ENCODE data around the gene EPC2. TPM values are rescaled to one million over a fixed set of nuclear protein-coding genes. Genes with fewer than 3 reads are reported as not detected.
"Not testable (repeated sequence)": the region's sequence is repeated elsewhere in the genome, so short reads cannot be mapped to it uniquely, and the experiment has no call there.

Gene EPC2
- total RNA-seq, 2 experiments from 2014 or later, result 12.8 to 26.3 TPM

DNA sequence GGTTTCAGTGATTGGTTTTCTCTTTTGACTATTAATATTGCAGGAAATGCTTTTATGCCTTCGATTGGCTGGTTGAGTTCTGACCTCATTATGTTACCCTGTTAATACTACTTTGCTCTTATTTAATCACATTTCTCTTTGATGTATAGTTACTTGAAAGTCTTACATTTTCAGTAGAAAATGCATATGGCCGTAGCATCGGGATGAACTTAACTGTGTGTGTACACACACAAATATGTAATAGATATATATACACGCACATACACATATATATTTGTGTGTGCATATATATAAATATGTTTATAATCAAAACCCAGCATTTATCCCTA, 1.6 kb downstream of the EPC2 start:
- CTCF ChIA-PET (ENCODE audit: unreplicated experiment), result interaction anchor here (0.6 kb wide), 1 partner anchor 15 kb away, joined by 3 read pairs; no protein-coding TSS in a partner anchor
- H3K4me2 ChIP-seq (ENCODE audit: low read length), result peak overlapping the region; percentile 95
- peak overlapping the region; percentile 90 for H3K4me3 ChIP-seq (ENCODE audit: low read depth, low read length, poor library complexity, severe bottlenecking)
- TSS peak; percentile 64 for BruUV-seq (replicated peaks)
- no peak overlapping the region for H2AFZ ChIP-seq (ENCODE audit: low read length)
- peaks cover 59% of the 10 kb centered on the region for H3K79me2 ChIP-seq (ENCODE audit: insufficient read depth, low read depth, low read length)
- H4K20me1 ChIP-seq (ENCODE audit: insufficient read depth, low read length), result peaks cover 20% of the 10 kb centered on the region
- no peak overlapping the region for H3K27ac ChIP-seq (ENCODE audit: low read depth, low read length, poor library complexity, severe bottlenecking)
- DNase-seq (ENCODE audit: low spot score), result no peak
- H3K9me2 ChIP-seq (ENCODE audit: insufficient read depth, low read length), result no peaks in the 10 kb centered on the region
- H3K4me1 ChIP-seq (ENCODE audit: insufficient read depth, low read length, poor library complexity, severe bottlenecking), result peaks cover 13% of the 10 kb centered on the region
- intact Hi-C loops (cut with micrococcal nuclease; ENCODE audit: unreplicated experiment), result loop anchor here (10.0 kb wide), 2 partner anchors 339 to 939 kb away; partner anchors contain the start of gene MMADHC
- POLR2A ChIA-PET, result interaction anchor here (0.6 to 1.9 kb wide), 6 partner anchors 11 to 661 kb away, joined by 3 to 18 read pairs (median 5); no protein-coding TSS in a partner anchor
- no peaks in the 10 kb centered on the region for H3K36me3 ChIP-seq (ENCODE audit: insufficient read depth, low read length)
- H3K9me3 ChIP-seq (ENCODE audit: low read length), result no peaks in the 10 kb centered on the region
- TF ChIP-seq, protein P1, sequence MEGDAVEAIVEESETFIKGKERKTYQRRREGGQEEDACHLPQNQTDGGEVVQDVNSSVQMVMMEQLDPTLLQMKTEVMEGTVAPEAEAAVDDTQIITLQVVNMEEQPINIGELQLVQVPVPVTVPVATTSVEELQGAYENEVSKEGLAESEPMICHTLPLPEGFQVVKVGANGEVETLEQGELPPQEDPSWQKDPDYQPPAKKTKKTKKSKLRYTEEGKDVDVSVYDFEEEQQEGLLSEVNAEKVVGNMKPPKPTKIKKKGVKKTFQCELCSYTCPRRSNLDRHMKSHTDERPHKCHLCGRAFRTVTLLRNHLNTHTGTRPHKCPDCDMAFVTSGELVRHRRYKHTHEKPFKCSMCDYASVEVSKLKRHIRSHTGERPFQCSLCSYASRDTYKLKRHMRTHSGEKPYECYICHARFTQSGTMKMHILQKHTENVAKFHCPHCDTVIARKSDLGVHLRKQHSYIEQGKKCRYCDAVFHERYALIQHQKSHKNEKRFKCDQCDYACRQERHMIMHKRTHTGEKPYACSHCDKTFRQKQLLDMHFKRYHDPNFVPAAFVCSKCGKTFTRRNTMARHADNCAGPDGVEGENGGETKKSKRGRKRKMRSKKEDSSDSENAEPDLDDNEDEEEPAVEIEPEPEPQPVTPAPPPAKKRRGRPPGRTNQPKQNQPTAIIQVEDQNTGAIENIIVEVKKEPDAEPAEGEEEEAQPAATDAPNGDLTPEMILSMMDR (conservative IDR thresholded peaks at IDR 0.05; ENCODE audit: low read length), result no peak
- TF ChIP-seq EZH2phosphoT487 (IDR thresholded peaks at IDR 0.05; ENCODE audit: borderline replicate concordance, low read depth, low read length), result no peak

DNA sequence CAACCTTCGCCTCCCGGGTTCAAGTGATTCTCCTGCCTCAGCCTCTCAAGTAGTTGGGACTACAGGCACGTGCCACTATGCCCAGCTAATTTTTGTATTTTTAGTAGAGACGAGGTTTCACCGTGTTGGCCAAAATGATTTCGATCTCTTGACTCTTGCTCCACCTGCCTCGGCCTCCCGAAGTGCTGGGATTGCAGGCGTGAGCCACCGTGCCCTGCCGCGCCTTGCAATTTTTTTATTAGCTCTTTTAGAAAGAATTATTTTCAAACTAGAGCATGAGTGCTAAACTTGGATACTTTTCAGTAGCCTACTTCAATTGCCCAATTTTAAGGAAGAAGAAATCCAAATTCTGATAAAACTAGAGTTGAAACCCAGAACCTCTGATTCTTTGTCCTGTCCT, 3.2 kb downstream of the EPC2 start:
- DNase-seq (ENCODE audit: low spot score); H3K4me3 ChIP-seq (ENCODE audit: low read depth, low read length, poor library complexity, severe bottlenecking); H3K27ac ChIP-seq (ENCODE audit: low read depth, low read length, poor library complexity, severe bottlenecking); H3K9me3 ChIP-seq (ENCODE audit: low read length); H3K4me2 ChIP-seq (ENCODE audit: low read length); H2AFZ ChIP-seq (ENCODE audit: low read length); H3K36me3 ChIP-seq (ENCODE audit: insufficient read depth, low read length); H3K9me2 ChIP-seq (ENCODE audit: insufficient read depth, low read length): not testable (repeated sequence)
- ChIA-PET POLR2A (interaction anchor here (0.5 to 0.6 kb wide), 3 partner anchors 8 to 660 kb away, joined by 4 to 5 read pairs (median 4); no protein-coding TSS in a partner anchor), CTCF (ENCODE audit: unreplicated experiment) (interaction anchor here (0.6 kb wide), 1 partner anchor 289 kb away, joined by 3 read pairs; no protein-coding TSS in a partner anchor)
- Histone ChIP-seq H4K20me1 (ENCODE audit: insufficient read depth, low read length) (peaks cover 30% of the 10 kb centered on the region), H3K4me1 (ENCODE audit: insufficient read depth, low read length, poor library complexity, severe bottlenecking) (peaks cover 14% of the 10 kb centered on the region), H3K79me2 (ENCODE audit: insufficient read depth, low read depth, low read length) (peaks cover 74% of the 10 kb centered on the region)
- intact Hi-C loops (cut with micrococcal nuclease; ENCODE audit: unreplicated experiment), result loop anchor here (10.0 kb wide), 2 partner anchors 337 to 937 kb away; partner anchors contain the start of gene MMADHC
- TSS peak; percentile 19 for BruUV-seq (replicated peaks)

DNA sequence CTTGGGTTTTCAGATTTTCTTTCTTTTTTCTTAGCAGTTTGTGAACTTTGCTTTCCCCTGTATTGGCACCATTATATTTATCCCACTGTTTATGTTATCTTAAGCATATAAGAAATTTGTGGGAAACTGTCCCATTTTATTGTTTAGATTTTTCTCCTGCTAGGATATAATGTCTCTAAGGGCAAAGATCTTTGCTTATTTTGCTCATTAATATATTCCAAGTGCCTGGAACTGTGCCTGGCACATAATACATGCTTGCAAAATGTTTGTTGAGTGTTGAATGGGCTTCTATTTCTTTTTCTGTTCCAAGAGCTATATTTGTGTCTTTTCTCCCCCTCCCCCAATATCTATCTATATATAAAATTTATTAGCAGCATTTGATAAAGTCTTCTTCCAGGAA, 5.4 kb downstream of the EPC2 start:
- peaks cover 96% of the 10 kb centered on the region for H3K79me2 ChIP-seq (ENCODE audit: insufficient read depth, low read depth, low read length)
- POLR2A ChIA-PET, result no interaction called here
- no peak for DNase-seq (ENCODE audit: low spot score)
- H3K36me3 ChIP-seq (ENCODE audit: insufficient read depth, low read length), result no peaks in the 10 kb centered on the region
- H3K4me2 ChIP-seq (ENCODE audit: low read length), result no peak overlapping the region
- H3K9me2 ChIP-seq (ENCODE audit: insufficient read depth, low read length), result no peaks in the 10 kb centered on the region
- H3K9me3 ChIP-seq (ENCODE audit: low read length), result no peaks in the 10 kb centered on the region
- no peak overlapping the region for H2AFZ ChIP-seq (ENCODE audit: low read length)
- BruUV-seq (replicated peaks), result no TSS peak
- TF ChIP-seq, protein P1 (conservative IDR thresholded peaks at IDR 0.05; ENCODE audit: low read length), result no peak
- TF ChIP-seq EZH2phosphoT487 (IDR thresholded peaks at IDR 0.05; ENCODE audit: borderline replicate concordance, low read depth, low read length), result no peak
- H4K20me1 ChIP-seq (ENCODE audit: insufficient read depth, low read length), result peaks cover 47% of the 10 kb centered on the region
- H3K4me1 ChIP-seq (ENCODE audit: insufficient read depth, low read length, poor library complexity, severe bottlenecking), result peaks cover 12% of the 10 kb centered on the region
- H3K4me3 ChIP-seq (ENCODE audit: low read depth, low read length, poor library complexity, severe bottlenecking), result no peak overlapping the region
- H3K27ac ChIP-seq (ENCODE audit: low read depth, low read length, poor library complexity, severe bottlenecking), result no peak overlapping the region
- CTCF ChIA-PET (ENCODE audit: unreplicated experiment), result no interaction called here
- intact Hi-C loops (cut with micrococcal nuclease; ENCODE audit: unreplicated experiment), result loop anchor here (10.0 kb wide), 3 partner anchors 335 to 935 kb away; partner anchors contain the start of gene MMADHC
